ENCODE measurements around the gene LHX8.

LHX8 gene

DNA sequence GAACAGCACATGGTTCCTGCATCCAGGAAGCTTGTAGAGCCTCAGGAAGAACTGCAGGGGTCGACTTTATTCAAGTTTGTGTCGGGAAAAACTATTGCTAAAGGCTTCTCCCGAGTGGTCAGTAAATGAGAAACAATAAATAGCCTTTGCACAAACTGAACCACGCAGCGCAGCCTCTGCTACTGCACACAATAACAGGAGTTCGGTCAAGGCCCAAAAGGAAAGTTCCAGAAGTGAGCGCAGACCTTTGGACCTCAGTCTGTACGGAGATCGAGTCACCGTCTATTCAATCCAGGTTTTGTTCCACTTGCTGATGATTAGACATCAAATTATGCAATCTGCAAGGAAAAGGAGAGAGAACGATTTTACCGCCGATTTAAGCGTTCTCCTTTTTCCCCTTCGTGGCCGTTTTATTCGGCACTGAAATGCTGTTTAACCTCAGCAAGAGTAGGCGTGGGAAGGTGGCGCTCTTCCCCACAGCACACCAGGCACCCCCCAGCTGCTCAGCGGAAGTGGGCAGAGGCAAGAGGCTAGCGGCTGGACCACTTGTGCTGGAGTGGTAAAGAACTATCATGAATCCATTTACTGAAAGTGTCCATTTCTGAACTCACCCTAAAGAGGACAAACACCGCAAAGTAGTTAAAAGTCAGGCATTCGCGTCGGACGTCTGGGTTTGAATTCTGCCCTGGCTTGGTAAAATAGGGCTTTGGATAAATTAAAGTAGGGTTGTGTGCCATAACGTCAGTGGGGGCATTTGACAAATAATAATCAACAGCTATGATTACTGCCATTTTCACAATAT, 6.1 kb upstream of the LHX8 start:
- Histone ChIP-seq H3K79me2 (ENCODE audit: control insufficient read depth, low read length) (no peaks in the 10 kb centered on the region), H3K27ac (ENCODE audit: low read depth, low read length) (no peak overlapping the region), H3K27me3 (ENCODE audit: control insufficient read depth, low read length) (0 out of 2 replicates have a peak, but pooled peaks cover 2% of the 10 kb centered on the region), H3K9me3 (ENCODE audit: control insufficient read depth, insufficient read depth, low read length) (no peaks in the 10 kb centered on the region), H3K4me2 (ENCODE audit: low read length) (no peak overlapping the region), H3K4me3 (ENCODE audit: low read length) (no peak overlapping the region), H3K36me3 (ENCODE audit: control insufficient read depth, low read length) (no peaks in the 10 kb centered on the region), H3K9me2 (replicated peaks; ENCODE audit: control insufficient read depth, low read length) (no peaks in the 10 kb centered on the region), H4K20me1 (ENCODE audit: control insufficient read depth, insufficient read depth, low read depth, low read length) (no peaks in the 10 kb centered on the region), H3K4me1 (ENCODE audit: control insufficient read depth, low read length) (no peaks in the 10 kb centered on the region), H3F3A (ENCODE audit: control insufficient read depth, insufficient read depth) (no peaks in the 10 kb centered on the region)
- no peak for TF ChIP-seq EZH2phosphoT487 (IDR thresholded peaks at IDR 0.05; ENCODE audit: borderline replicate concordance, low read length)
- TF ChIP-seq, protein P1, sequence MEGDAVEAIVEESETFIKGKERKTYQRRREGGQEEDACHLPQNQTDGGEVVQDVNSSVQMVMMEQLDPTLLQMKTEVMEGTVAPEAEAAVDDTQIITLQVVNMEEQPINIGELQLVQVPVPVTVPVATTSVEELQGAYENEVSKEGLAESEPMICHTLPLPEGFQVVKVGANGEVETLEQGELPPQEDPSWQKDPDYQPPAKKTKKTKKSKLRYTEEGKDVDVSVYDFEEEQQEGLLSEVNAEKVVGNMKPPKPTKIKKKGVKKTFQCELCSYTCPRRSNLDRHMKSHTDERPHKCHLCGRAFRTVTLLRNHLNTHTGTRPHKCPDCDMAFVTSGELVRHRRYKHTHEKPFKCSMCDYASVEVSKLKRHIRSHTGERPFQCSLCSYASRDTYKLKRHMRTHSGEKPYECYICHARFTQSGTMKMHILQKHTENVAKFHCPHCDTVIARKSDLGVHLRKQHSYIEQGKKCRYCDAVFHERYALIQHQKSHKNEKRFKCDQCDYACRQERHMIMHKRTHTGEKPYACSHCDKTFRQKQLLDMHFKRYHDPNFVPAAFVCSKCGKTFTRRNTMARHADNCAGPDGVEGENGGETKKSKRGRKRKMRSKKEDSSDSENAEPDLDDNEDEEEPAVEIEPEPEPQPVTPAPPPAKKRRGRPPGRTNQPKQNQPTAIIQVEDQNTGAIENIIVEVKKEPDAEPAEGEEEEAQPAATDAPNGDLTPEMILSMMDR (IDR thresholded peaks at IDR 0.05; ENCODE audit: low read depth, low read length, poor library complexity, severe bottlenecking) = no peak

DNA sequence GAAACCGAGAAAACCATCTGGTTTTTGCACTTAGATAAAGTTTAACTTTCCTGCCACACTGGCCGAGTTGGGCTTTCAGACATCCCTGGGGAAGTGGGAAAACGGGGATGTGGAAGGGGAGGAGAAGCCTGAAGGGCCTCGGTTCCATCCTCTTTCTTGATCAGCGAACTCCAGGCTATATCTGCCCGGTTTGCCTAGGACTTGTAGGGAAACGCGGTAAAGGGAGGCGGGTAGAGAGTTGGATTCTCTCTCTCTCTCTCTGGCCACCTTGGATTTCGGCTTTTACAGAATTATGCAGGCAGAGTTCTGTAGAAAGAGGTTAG, 4.6 kb upstream of the LHX8 start:
- Histone ChIP-seq H3K27ac (ENCODE audit: low read depth, low read length) (no peak overlapping the region), H4K20me1 (ENCODE audit: control insufficient read depth, insufficient read depth, low read depth, low read length) (no peaks in the 10 kb centered on the region), H3K4me1 (ENCODE audit: control insufficient read depth, low read length) (no peaks in the 10 kb centered on the region), H3K9me3 (ENCODE audit: control insufficient read depth, insufficient read depth, low read length) (no peaks in the 10 kb centered on the region), H3K4me3 (ENCODE audit: low read length) (no peak overlapping the region), H3K4me2 (ENCODE audit: low read length) (no peak overlapping the region), H3K79me2 (ENCODE audit: control insufficient read depth, low read length) (no peaks in the 10 kb centered on the region), H3K9me2 (replicated peaks; ENCODE audit: control insufficient read depth, low read length) (no peaks in the 10 kb centered on the region), H3K36me3 (ENCODE audit: control insufficient read depth, low read length) (no peaks in the 10 kb centered on the region), H3F3A (ENCODE audit: control insufficient read depth, insufficient read depth) (no peaks in the 10 kb centered on the region), H3K27me3 (ENCODE audit: control insufficient read depth, low read length) (peaks cover 13% of the 10 kb centered on the region)
- TF ChIP-seq, protein P1 (IDR thresholded peaks at IDR 0.05; ENCODE audit: low read depth, low read length, poor library complexity, severe bottlenecking) = no peak
- TF ChIP-seq EZH2phosphoT487 (IDR thresholded peaks at IDR 0.05; ENCODE audit: borderline replicate concordance, low read length) = no peak

DNA sequence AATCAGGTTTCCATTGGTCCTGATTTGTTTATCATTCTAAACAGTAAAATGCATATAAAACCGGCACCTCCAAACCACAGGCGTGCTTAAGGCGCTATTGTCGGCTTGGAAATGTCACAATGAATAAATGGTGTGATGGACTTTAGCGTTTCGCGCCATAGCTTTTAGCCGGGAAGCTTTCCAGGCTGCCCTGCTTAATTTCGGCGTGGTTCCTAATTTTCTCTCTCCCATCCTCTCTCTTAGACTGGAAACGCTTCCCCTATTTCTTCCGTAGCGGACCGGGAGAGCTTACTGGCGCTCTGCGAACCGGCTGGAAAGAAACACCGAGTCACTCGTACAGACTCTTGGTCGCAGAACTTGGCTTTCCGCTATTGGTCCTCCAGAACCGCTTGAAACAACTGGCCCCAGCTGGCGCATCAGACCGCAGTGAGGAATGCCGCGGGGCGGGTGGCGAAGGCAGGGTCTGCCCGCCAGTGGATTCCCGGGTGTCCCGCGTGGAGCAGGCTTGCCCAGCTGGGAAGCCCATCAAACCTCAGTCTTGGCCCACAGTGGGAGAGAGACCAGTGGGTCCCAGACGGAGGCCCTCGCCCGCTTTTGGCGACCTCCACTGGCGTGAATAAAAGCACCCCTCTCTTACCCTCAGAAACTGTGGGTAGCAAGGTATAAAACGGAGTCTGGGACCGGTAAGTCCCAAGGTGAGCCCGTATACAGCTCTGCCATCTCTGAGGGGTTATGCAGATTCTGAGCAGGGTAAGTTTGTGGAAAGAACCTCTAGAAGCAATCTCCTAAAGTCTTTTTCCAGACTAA, 4.0 kb upstream of the LHX8 start:
- Histone ChIP-seq H3K4me3 (ENCODE audit: low read length) (no peak overlapping the region), H3K4me2 (ENCODE audit: low read length) (no peak overlapping the region), H3K27ac (ENCODE audit: low read depth, low read length) (no peak overlapping the region), H3K4me1 (ENCODE audit: control insufficient read depth, low read length) (no peaks in the 10 kb centered on the region), H3K9me3 (ENCODE audit: control insufficient read depth, insufficient read depth, low read length) (no peaks in the 10 kb centered on the region; the same call in 1 of the 2 replicates), H3K36me3 (ENCODE audit: control insufficient read depth, low read length) (no peaks in the 10 kb centered on the region), H3K9me2 (replicated peaks; ENCODE audit: control insufficient read depth, low read length) (no peaks in the 10 kb centered on the region), H3K79me2 (ENCODE audit: control insufficient read depth, low read length) (no peaks in the 10 kb centered on the region), H4K20me1 (ENCODE audit: control insufficient read depth, insufficient read depth, low read depth, low read length) (no peaks in the 10 kb centered on the region), H3K27me3 (ENCODE audit: control insufficient read depth, low read length) (peaks cover 19% of the 10 kb centered on the region), H3F3A (ENCODE audit: control insufficient read depth, insufficient read depth) (no peaks in the 10 kb centered on the region)
- no peak for TF ChIP-seq EZH2phosphoT487 (IDR thresholded peaks at IDR 0.05; ENCODE audit: borderline replicate concordance, low read length)
- TF ChIP-seq, protein P1 (IDR thresholded peaks at IDR 0.05; ENCODE audit: low read depth, low read length, poor library complexity, severe bottlenecking) = no peak
